Activated CD8-positive, alpha-beta T cell treated with anti-CD3 and anti-CD28 coated beads for 36 hours (primary cell): Measurements from ENCODE around the gene IFNGR2. TPM values are rescaled to one million over a fixed set of nuclear protein-coding genes. Genes with fewer than 3 reads are reported as not detected.
A peak's percentile ranks its signal among the peaks of the same experiment; 100 is the strongest.

Source experiments
- ATAC-seq: fragments of 200-7000 bp; cut with Tn5 transposase; one replicate; pipeline ENCODE4 v1.10.0; 2021; ENCODE audit warnings: mild to moderate bottlenecking, moderate library complexity
- CTCF ChIA-PET: fragments of 350-600 bp; sonication (Branson Sonifier 250); formaldehyde crosslinking; loops from one replicate; lab custom pipeline; 2021; ENCODE audit warnings: antibody characterized with exemption; lab: Charles Lee
- POLR2A ChIA-PET: fragments of 350-600 bp; sonication (Branson Sonifier 250); formaldehyde crosslinking; loops from one replicate; lab custom pipeline; 2021; ENCODE audit warnings: antibody characterized with exemption; lab: Charles Lee
- DNase-seq: peaks from one replicate; pipeline ENCODE4 v3.0.0-alpha.2; 2020
- H3K27ac Mint-ChIP-seq: one replicate; pipeline ENCODE4 v1.8.0; 2021; ENCODE audit warnings: mild to moderate bottlenecking, mixed read lengths
- H3K27me3 Mint-ChIP-seq: one replicate; pipeline ENCODE4 v1.8.0; 2021; ENCODE audit warnings: mixed read lengths
- H3K36me3 Mint-ChIP-seq: one replicate; pipeline ENCODE4 v1.8.0; 2021; ENCODE audit warnings: low read depth, mixed read lengths
- H3K4me1 Mint-ChIP-seq: one replicate; pipeline ENCODE4 v1.8.0; 2021; ENCODE audit warnings: low read depth, mixed read lengths
- H3K4me3 Mint-ChIP-seq: one replicate; pipeline ENCODE4 v1.8.0; 2021; ENCODE audit warnings: mild to moderate bottlenecking, moderate library complexity, mixed read lengths
- H3K9me3 Mint-ChIP-seq: one replicate; pipeline ENCODE4 v1.8.0; 2021; ENCODE audit warnings: mixed read lengths
- intact Hi-C: fragments of 100-400 bp; cut with micrococcal nuclease; formaldehyde crosslinking; loops from one replicate; pipeline ENCODE4 v1.10.0; 2022
- total RNA-seq, 2 experiments: library from RNA; stranded (reverse); gene quantifications; one replicate each; pipeline ENCODE4 v1.2.3, GENCODE V29; 2021
- TF ChIP-seq, protein P1 (sequence below): fragments of 200-600 bp; IDR thresholded peaks from one replicate; pipeline ENCODE4 v1.8.0; 2022; ENCODE audit warnings: antibody characterized with exemption, mild to moderate bottlenecking

IFNGR2 gene
- total RNA-seq, 2 experiments from 2014 or later = 7.8 to 9.8 TPM

DNA sequence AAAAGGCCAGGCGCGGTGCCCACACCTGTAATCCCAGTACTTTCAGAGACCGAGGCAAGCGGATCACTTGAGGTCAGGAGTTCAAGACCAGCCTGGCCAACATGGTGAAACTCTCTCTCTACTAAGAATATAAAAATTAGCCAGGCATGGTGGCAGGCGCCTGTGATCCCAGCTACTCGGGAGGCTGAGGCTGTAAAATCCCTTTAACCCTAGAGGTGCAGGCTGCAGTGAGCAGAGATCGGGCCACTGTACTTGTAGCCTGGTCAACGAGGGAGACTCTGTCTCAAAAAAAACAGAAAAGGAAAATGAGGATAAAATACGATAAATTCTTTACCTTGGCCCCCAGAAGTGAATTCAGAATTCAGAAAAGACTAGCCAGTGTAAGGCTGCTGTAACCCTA, 75.0 kb downstream of the IFNGR2 start:
- Mint-ChIP-seq H3K27ac (peak overlapping the region; percentile 85), H3K4me3 (peak overlapping the region; percentile 92), H3K36me3 (peaks cover 1% of the 10 kb centered on the region), H3K4me1 (peaks cover 22% of the 10 kb centered on the region), H3K27me3 (no peaks in the 10 kb centered on the region), H3K9me3 (no peaks in the 10 kb centered on the region)
- ChIA-PET POLR2A (no interaction called here), CTCF (no interaction called here)
- no peak for DNase-seq
- intact Hi-C loops = loop anchor here (5.0 kb wide), 1 partner anchor 64 kb away; the partner anchor contains the start of genes GART and SON
- no peak for ATAC-seq
- TF ChIP-seq, protein P1, sequence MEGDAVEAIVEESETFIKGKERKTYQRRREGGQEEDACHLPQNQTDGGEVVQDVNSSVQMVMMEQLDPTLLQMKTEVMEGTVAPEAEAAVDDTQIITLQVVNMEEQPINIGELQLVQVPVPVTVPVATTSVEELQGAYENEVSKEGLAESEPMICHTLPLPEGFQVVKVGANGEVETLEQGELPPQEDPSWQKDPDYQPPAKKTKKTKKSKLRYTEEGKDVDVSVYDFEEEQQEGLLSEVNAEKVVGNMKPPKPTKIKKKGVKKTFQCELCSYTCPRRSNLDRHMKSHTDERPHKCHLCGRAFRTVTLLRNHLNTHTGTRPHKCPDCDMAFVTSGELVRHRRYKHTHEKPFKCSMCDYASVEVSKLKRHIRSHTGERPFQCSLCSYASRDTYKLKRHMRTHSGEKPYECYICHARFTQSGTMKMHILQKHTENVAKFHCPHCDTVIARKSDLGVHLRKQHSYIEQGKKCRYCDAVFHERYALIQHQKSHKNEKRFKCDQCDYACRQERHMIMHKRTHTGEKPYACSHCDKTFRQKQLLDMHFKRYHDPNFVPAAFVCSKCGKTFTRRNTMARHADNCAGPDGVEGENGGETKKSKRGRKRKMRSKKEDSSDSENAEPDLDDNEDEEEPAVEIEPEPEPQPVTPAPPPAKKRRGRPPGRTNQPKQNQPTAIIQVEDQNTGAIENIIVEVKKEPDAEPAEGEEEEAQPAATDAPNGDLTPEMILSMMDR = no peak

DNA sequence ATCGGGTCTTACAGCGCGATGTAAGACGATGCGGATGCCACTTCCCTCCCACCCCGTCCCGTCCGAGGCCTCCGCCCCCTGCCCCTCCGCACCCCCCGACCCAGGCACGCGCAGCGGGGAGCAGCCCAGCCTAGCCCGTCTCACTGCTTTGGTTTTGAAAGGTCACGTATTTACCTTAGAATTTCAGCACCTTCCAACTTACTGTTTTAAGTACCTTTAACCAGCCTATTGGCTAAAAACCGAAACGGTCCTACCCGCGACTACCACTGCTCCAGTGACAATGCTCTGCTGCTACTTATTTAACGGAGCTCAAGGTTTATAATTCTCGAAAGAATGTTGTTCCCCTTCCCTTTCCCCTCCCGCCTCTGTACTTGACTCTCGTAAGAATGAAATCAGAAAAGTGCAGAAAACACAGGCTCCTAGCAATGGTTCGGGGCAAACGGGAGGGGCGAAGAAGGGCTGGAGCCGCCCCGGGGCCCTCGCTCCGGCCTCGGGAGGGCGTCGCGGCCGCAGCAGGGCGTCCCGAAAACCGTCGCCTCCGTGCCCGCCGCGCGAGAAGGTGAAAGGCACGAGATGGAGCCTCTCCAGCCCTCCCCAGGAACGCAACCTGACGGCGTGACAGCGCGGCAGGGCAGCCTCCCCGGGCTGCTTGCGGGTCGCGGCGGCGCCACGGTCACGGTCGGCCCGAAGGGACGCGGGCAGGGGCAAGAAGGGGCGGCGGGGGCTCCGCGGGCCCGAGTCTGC, 75.9 kb downstream of the IFNGR2 start:
- H3K27ac Mint-ChIP-seq = peak overlapping the region; percentile 85
- DNase-seq (peak; percentile 49), ATAC-seq (peak; percentile 4)
- no peaks in the 10 kb centered on the region for H3K27me3 Mint-ChIP-seq
- ChIA-PET CTCF (interaction anchor here (1.1 to 2.1 kb wide), 5 partner anchors 10 to 127 kb away, joined by 3 to 8 read pairs (median 5); partner anchors contain the start of gene DNAJC28), POLR2A (interaction anchor here (0.6 to 3.0 kb wide), 9 partner anchors 10 to 154 kb away, joined by 3 to 19 read pairs (median 4); partner anchors contain the start of genes DNAJC28, GART, IFNAR1 and SON)
- peaks cover 1% of the 10 kb centered on the region for H3K36me3 Mint-ChIP-seq
- TF ChIP-seq, protein P1 = no peak
- intact Hi-C loops = loop anchor here (5.0 kb wide), 1 partner anchor 63 kb away; the partner anchor contains the start of genes GART and SON
- peaks cover 16% of the 10 kb centered on the region for H3K4me1 Mint-ChIP-seq
- H3K9me3 Mint-ChIP-seq = no peaks in the 10 kb centered on the region
- peak overlapping the region; percentile 92 for H3K4me3 Mint-ChIP-seq

GRCh38 chr21:33479679-33480480, 76.7 kb downstream of the IFNGR2 start, which contains the start of gene TMEM50B:
Gene TMEM50B, minus strand, starts transcription at chr21:33479974. Its CDS starts 11,089 bp downstream, at chr21:33468885.
- H3K36me3 Mint-ChIP-seq = no peaks in the 10 kb centered on the region
- ATAC-seq (peak; percentile 96), DNase-seq (peak; percentile 98)
- H3K27me3 Mint-ChIP-seq = no peaks in the 10 kb centered on the region
- ChIA-PET CTCF (interaction anchor here (0.6 to 2.1 kb wide), 8 partner anchors 9 to 126 kb away, joined by 3 to 8 read pairs (median 4); partner anchors contain the start of genes DNAJC28 and DONSON), POLR2A (interaction anchor here (0.6 to 3.0 kb wide), 15 partner anchors 9 to 328 kb away, joined by 3 to 19 read pairs (median 4); partner anchors contain the start of genes DNAJC28, GART, IFNAR1 and SON)
- intact Hi-C loops = loop anchor here (5.0 kb wide), 1 partner anchor 62 kb away; the partner anchor contains the start of genes GART and SON
- H3K27ac Mint-ChIP-seq = peak within 1 kb of the TSS; percentile 94
- peak within 1 kb of the TSS; percentile 92 for H3K4me3 Mint-ChIP-seq
- H3K4me1 Mint-ChIP-seq = peaks cover 15% of the 10 kb centered on the region
- H3K9me3 Mint-ChIP-seq = no peaks in the 10 kb centered on the region
- TF ChIP-seq, protein P1 = no peak

DNA sequence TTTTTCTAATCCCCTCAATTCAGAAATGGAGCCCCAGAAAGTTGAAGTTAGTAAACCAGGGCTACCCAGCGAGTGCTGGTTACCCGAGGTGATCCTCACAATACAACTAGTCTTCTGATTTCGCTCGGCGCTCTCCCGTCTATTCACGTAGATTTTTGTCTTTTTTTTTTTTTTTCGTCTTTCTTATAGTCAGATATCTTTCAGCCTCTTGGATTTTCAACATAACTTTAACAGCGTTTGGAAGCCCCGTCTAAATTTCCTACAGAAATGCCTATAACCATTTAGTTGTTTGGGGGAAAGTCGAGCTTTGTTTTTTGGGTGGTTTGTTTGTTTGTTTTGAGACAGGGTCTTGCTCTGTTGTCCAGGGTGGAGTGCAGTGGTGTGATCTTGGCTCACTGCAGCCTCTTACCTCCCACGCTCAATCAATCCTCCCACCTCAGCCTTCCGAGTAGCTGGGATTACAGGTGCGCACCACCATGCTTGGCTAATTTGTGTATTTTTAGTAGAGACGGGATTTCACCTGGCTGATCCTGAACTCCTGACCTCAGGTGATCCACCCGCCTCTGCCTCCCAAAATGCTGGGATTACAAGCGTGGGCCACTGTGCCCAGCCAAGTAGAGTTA, 77.4 kb downstream of the IFNGR2 start:
- Mint-ChIP-seq H3K4me1 (peaks cover 15% of the 10 kb centered on the region), H3K4me3 (peak overlapping the region; percentile 92), H3K27ac (peak overlapping the region; percentile 94), H3K36me3 (no peaks in the 10 kb centered on the region), H3K9me3 (no peaks in the 10 kb centered on the region), H3K27me3 (no peaks in the 10 kb centered on the region)
- DNase-seq (no peak), ATAC-seq (no peak)
- ChIA-PET CTCF (interaction anchor here (0.6 to 2.1 kb wide), 6 partner anchors 9 to 120 kb away, joined by 3 to 8 read pairs (median 4); partner anchors contain the start of genes DNAJC28 and DONSON), POLR2A (interaction anchor here (0.7 to 3.0 kb wide), 13 partner anchors 9 to 329 kb away, joined by 3 to 19 read pairs (median 4); partner anchors contain the start of genes DNAJC28, GART, IFNAR1 and SON)
- intact Hi-C loops = no loop called here
- TF ChIP-seq, protein P1 = no peak
